Sigmoid colon (tissue), 7 donors: ENCODE measurements around the gene CEACAM19. TPM values are rescaled to one million over a fixed set of nuclear protein-coding genes. Genes with fewer than 3 reads are reported as not detected.

Source experiments
- DNase-seq: peaks from one replicate; pipeline ENCODE4 v3.0.0-alpha.2; 2019
- H3K27ac ChIP-seq, 4 donors: fragments of 200-600 bp; sonication (generic); one replicate each; pipeline ENCODE4 v1.5.1; 2016 to 2019; ENCODE audit warnings: mild to moderate bottlenecking in 1 of 4
- H3K27me3 ChIP-seq, 3 donors: fragments of 200-600 bp; sonication (generic); one replicate each; pipeline ENCODE4 v1.5.1; 2019; ENCODE audit warnings: mild to moderate bottlenecking in 1 of 3
- H3K36me3 ChIP-seq, 4 donors: fragments of 200-600 bp; sonication (generic); one replicate each; pipeline ENCODE4 v1.5.1; 2016 to 2019
- H3K4me1 ChIP-seq, 4 donors: fragments of 200-600 bp; sonication (generic); one replicate each; pipeline ENCODE4 v1.5.1; 2017 to 2019
- H3K4me3 ChIP-seq, 4 donors: fragments of 200-600 bp; sonication (generic); one replicate each; pipeline ENCODE4 v1.5.1; 2017 to 2019; ENCODE audit warnings: mild to moderate bottlenecking in 2 of 4, moderate library complexity in 1 of 4
- H3K9me3 ChIP-seq, 4 donors: fragments of 200-600 bp in 3 of 4; sonication (generic) in 3 of 4; one replicate each; pipeline versions ENCODE4 v1.5.1 to v1.6.1; 2013 to 2019
- CTCF ChIP-seq, 4 experiments: fragments of 450-650 bp in 3 of 4; fragments of 200-600 bp in 1 of 4; IDR thresholded peaks; one replicate each; pipeline ENCODE4 v1.5.1; 2016 to 2019; ENCODE audit warnings: antibody characterized with exemption in 4 of 4, mild to moderate bottlenecking in 3 of 4, moderate library complexity in 2 of 4
- EP300 ChIP-seq, 4 donors: sonication (generic); formaldehyde crosslinking; IDR thresholded peaks; one replicate each; pipeline ENCODE4 v1.6.1; 2017; ENCODE audit warnings: antibody characterized with exemption in 4 of 4
- POLR2A ChIP-seq, 2 donors: fragments of 450-650 bp; IDR thresholded peaks; one replicate each; pipeline ENCODE4 v1.6.1; 2016; ENCODE audit warnings: antibody characterized with exemption in 2 of 2, mild to moderate bottlenecking in 2 of 2, moderate library complexity in 2 of 2
- POLR2AphosphoS5 ChIP-seq, 4 donors: sonication (generic); formaldehyde crosslinking; IDR thresholded peaks; one replicate each; pipeline ENCODE4 v1.6.1; 2017; ENCODE audit warnings: antibody characterized with exemption in 4 of 4
- WGBS, 2 donors: extraction: QIAGEN DNeasy Blood & Tissue Kit; methylation state at CpG; one replicate each; pipeline ENCODE4 v1.1.7; 2013; 5-methylcytosine and 5-hydroxymethylcytosine counted together
- intact Hi-C: fragments of 100-400 bp; cut with DNase I; formaldehyde crosslinking; loops from one replicate; pipeline ENCODE4 v1.15.1; 2023
- polyA plus RNA-seq, 3 donors: library from polyadenylated mRNA; stranded (reverse); fragments of 200-250 nt; gene quantifications; one replicate each; pipeline ENCODE4 v1.2.3, GENCODE V29; 2013
- total RNA-seq, 4 donors: library from RNA; depleted of rRNA; stranded (reverse); fragments of >200 nt; gene quantifications; one replicate each; pipeline ENCODE4 v1.1.0, GENCODE V29; 2016
- donor health status: healthy with polysubstance abuse.
- donor health status: Bipolar disorder and iron deficiency.
- donor health status: healthy.

The CEACAM19 gene
- total and polyA plus RNA-seq, 7 donors: 0.60 to 5.3 (median 1.4) TPM

GRCh38 chr19:44703336-44704078 is 32.2 kb downstream of the CEACAM19 start:
- TF ChIP-seq POLR2AphosphoS5 (IDR thresholded peaks at IDR 0.05): no peak
- no peak for TF ChIP-seq CTCF (IDR thresholded peaks at IDR 0.05)
- no peak for TF ChIP-seq EP300 (IDR thresholded peaks at IDR 0.05)
- no peak for TF ChIP-seq POLR2A (IDR thresholded peaks at IDR 0.05)
- H3K4me1 ChIP-seq: no peaks in the 10 kb centered on the region
- intact Hi-C loops: no loop called here

GRCh38 chr19:44704982-44705381 is 33.7 kb downstream of the CEACAM19 start:
- intact Hi-C loops: no loop called here
- H3K4me1 ChIP-seq: no peaks in the 10 kb centered on the region
- no peak for TF ChIP-seq POLR2A (IDR thresholded peaks at IDR 0.05)
- no peak overlapping the region for H3K4me3 ChIP-seq
- H3K27me3 ChIP-seq: no peaks in the 10 kb centered on the region
- no peaks in the 10 kb centered on the region for H3K36me3 ChIP-seq
- no peak overlapping the region for H3K27ac ChIP-seq
- DNase-seq: no peak
- 96 to 98% methylated on average over 1 of the region's 1 CpG for WGBS, 2 donors
- no peaks in the 10 kb centered on the region for H3K9me3 ChIP-seq

More at GRCh38 chr19:44703336-44704078, 32.2 kb downstream of the CEACAM19 start:
- DNase-seq: no peak
- Histone ChIP-seq H3K27ac (no peak overlapping the region), H3K36me3 (no peaks in the 10 kb centered on the region), H3K9me3 (no peaks in the 10 kb centered on the region), H3K27me3 (peaks cover 0 to 3% (median 0%) of the 10 kb centered on the region in 3 donors), H3K4me3 (no peak overlapping the region)
- WGBS, 2 donors: 92 to 95% methylated on average over 28 of the region's 28 CpGs

GRCh38 chr19:44705502-44706010 is 34.3 kb downstream of the CEACAM19 start:
- no peaks in the 10 kb centered on the region for H3K9me3 ChIP-seq
- TF ChIP-seq CTCF (IDR thresholded peaks at IDR 0.05): no peak
- no peaks in the 10 kb centered on the region for H3K36me3 ChIP-seq
- H3K4me3 ChIP-seq: no peak overlapping the region
- WGBS, 2 donors: 92 to 95% methylated on average over 12 of the region's 12 CpGs
- no peak for DNase-seq
- H3K27ac ChIP-seq: no peak overlapping the region
- no peaks in the 10 kb centered on the region for H3K27me3 ChIP-seq
- no peaks in the 10 kb centered on the region for H3K4me1 ChIP-seq
- intact Hi-C loops: no loop called here

GRCh38 chr19:44706506-44707236 is 35.4 kb downstream of the CEACAM19 start:
- 92 to 95% methylated on average over 6 of the region's 6 CpGs for WGBS, 2 donors
- no peak overlapping the region for H3K27ac ChIP-seq
- no peaks in the 10 kb centered on the region for H3K27me3 ChIP-seq
- H3K4me3 ChIP-seq: no peak overlapping the region
- DNase-seq: no peak
- no peaks in the 10 kb centered on the region for H3K9me3 ChIP-seq
- TF ChIP-seq POLR2AphosphoS5 (IDR thresholded peaks at IDR 0.05) (no peak), POLR2A (IDR thresholded peaks at IDR 0.05) (no peak), EP300 (IDR thresholded peaks at IDR 0.05) (no peak), CTCF (IDR thresholded peaks at IDR 0.05) (no peak)
- H3K4me1 ChIP-seq: no peaks in the 10 kb centered on the region
- intact Hi-C loops: no loop called here
- H3K36me3 ChIP-seq: no peaks in the 10 kb centered on the region

- H3K36me3 ChIP-seq: no peaks in the 10 kb centered on the region
- WGBS, 2 donors: 93 to 97% methylated on average over 20 of the region's 20 CpGs
- no peaks in the 10 kb centered on the region for H3K9me3 ChIP-seq
- no peaks in the 10 kb centered on the region for H3K4me1 ChIP-seq
- intact Hi-C loops: no loop called here
- H3K27me3 ChIP-seq: no peaks in the 10 kb centered on the region
- TF ChIP-seq POLR2AphosphoS5 (IDR thresholded peaks at IDR 0.05): no peak
- TF ChIP-seq EP300 (IDR thresholded peaks at IDR 0.05): no peak
- no peak for TF ChIP-seq CTCF (IDR thresholded peaks at IDR 0.05)
- no peak for TF ChIP-seq POLR2A (IDR thresholded peaks at IDR 0.05)
- no peak for DNase-seq
- H3K4me3 ChIP-seq: no peak overlapping the region
- H3K27ac ChIP-seq: no peak overlapping the region
These were observed 36.5 kb downstream of the CEACAM19 start for GRCh38 chr19:44707794-44708193.
